Breast epithelium (tissue), 3 donors: ENCODE results near the gene MLST8.

Experiments used
- CTCF ChIP-seq, 3 donors: fragments of 450-650 bp; IDR thresholded peaks; one replicate each; pipeline ENCODE4 v1.5.1; 2016 to 2017; ENCODE audit warnings: antibody characterized with exemption in 3 of 3, mild to moderate bottlenecking in 3 of 3, moderate library complexity in 3 of 3
- POLR2A ChIP-seq: fragments of 450-650 bp; IDR thresholded peaks from one replicate; pipeline ENCODE4 v1.6.1; 2016; ENCODE audit warnings: antibody characterized with exemption, mild to moderate bottlenecking, moderate library complexity
- POLR2AphosphoS5 ChIP-seq, 3 donors: sonication (generic); formaldehyde crosslinking; IDR thresholded peaks; one replicate each; pipeline ENCODE4 v1.6.1; 2017; ENCODE audit warnings: antibody characterized with exemption in 3 of 3

GRCh38 chr16:2207872-2208271 lies 2.6 kb downstream of the MLST8 start:
- no peak for TF ChIP-seq CTCF (IDR thresholded peaks at IDR 0.05)
- TF ChIP-seq POLR2AphosphoS5 (IDR thresholded peaks at IDR 0.05) = no peak
- TF ChIP-seq POLR2A = no peak
